ENCODE measurements around the gene TMEM248.
"Not testable (repeated sequence)": the region's sequence is repeated elsewhere in the genome, so short reads cannot be mapped to it uniquely, and the experiment has no call there.

Gene TMEM248

GRCh38 chr7:66910789-66911188, 10.2 kb upstream of the TMEM248 start:
- DNase-seq: no peak

- not testable (repeated sequence) for DNase-seq
These were observed 9.8 kb upstream of the TMEM248 start for GRCh38 chr7:66911191-66911590.

GRCh38 chr7:66912195-66912594, 8.8 kb upstream of the TMEM248 start:
- no peak for DNase-seq

- no peak for DNase-seq
These were observed 7.6 kb upstream of the TMEM248 start for GRCh38 chr7:66913118-66914037.

- not testable (repeated sequence) for DNase-seq
These were observed 3.1 kb upstream of the TMEM248 start for GRCh38 chr7:66917904-66918303.

- no peak for DNase-seq
These were observed 1.7 kb upstream of the TMEM248 start for GRCh38 chr7:66919304-66919703.

- DNase-seq: no peak
These were observed 1.3 kb upstream of the TMEM248 start for GRCh38 chr7:66919704-66920103.

- no peak for DNase-seq
These were observed 769 bp upstream of the TMEM248 start for GRCh38 chr7:66920256-66920655.

GRCh38 chr7:66921396-66921917, 432 bp downstream of the TMEM248 start:
- no peak for DNase-seq

GRCh38 chr7:66921918-66922486, 977 bp downstream of the TMEM248 start:
- DNase-seq: no peak

- DNase-seq: no peak
These were observed 4.2 kb downstream of the TMEM248 start for GRCh38 chr7:66925255-66925654.

- no peak for DNase-seq
These were observed 6.4 kb downstream of the TMEM248 start for GRCh38 chr7:66927348-66927948.

GRCh38 chr7:66928388-66928787, 7.4 kb downstream of the TMEM248 start:
- no peak for DNase-seq

GRCh38 chr7:66929165-66929564, 8.1 kb downstream of the TMEM248 start:
- DNase-seq: no peak

- no peak for DNase-seq
These were observed 8.9 kb downstream of the TMEM248 start for GRCh38 chr7:66929935-66930334.

- DNase-seq: no peak
These were observed 9.3 kb downstream of the TMEM248 start for GRCh38 chr7:66930341-66930740.

GRCh38 chr7:66933469-66933868, 12.4 kb downstream of the TMEM248 start:
- DNase-seq: no peak

- DNase-seq: no peak
These were observed 16.9 kb downstream of the TMEM248 start for GRCh38 chr7:66937940-66938339.

- no peak for DNase-seq
These were observed 18.3 kb downstream of the TMEM248 start for GRCh38 chr7:66939325-66939724.

- no peak for DNase-seq
These were observed 25.5 kb downstream of the TMEM248 start for GRCh38 chr7:66946545-66946944.

- no peak for DNase-seq
These were observed 27.6 kb downstream of the TMEM248 start for GRCh38 chr7:66948480-66949109.

- DNase-seq: no peak
These were observed 29.3 kb downstream of the TMEM248 start for GRCh38 chr7:66950311-66950710.

GRCh38 chr7:66950763-66951162, 29.7 kb downstream of the TMEM248 start:
- no peak for DNase-seq
